HL-60/S4 (cell line): ENCODE data around the gene CIBAR2.
"Not testable (repeated sequence)": the region's sequence is repeated elsewhere in the genome, so short reads cannot be mapped to it uniquely, and the experiment has no call there.

ENCODE experiments used
- in situ Hi-C: fragments of 300-500 bp; cut with MboI; formaldehyde crosslinking; loops from 2 replicates; pipeline ENCODE4 v1.14.3; 2022; ENCODE audit warnings: low sequenced_read_pairs

CIBAR2 gene

DNA sequence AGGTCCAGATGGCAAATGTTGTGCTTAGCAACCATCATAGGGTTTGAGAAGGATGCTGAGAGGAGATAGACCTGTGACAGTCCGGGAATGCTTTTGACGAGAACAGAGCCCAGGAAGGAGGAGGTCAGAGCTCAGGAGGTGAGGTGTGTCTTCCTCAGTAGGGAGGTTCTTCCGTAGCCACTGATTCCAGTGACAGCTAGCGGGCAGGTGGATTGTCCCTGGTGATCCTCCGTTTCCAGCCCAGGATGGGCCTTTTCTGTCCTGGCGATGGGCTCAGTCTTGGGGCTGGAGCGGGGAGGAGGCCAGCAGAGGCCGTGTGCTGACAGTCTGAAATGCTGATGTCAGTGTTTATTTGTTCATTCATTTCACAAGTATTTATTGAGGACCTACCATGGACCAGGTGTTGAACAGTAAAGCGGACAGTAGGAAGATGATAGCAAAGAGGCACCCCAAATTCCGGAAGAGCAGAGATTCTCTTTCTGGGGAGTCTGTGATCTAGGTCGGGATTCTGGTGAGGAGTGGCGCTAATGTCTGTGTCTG is 45.9 kb downstream of the CIBAR2 start:
- in situ Hi-C loops = no loop called here

DNA sequence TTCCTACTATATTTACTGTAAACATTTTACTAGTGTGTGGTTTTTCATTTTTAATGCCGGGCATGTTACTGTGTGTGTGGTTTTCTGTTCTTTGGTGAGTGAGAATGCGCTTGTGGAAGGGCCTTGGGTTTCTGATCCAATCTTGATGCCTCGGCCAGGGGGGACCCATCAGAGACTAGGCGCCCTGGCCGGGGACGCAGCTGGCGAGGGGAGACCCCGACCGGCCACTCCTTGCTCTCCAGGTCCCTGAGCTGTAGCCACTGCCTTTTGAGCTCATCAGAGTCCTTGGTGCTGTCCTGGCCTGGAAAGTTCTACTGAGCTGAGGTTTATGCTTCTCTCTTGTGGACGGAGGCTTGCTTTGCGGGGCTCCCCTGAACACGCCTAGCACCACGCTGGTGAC is 47.2 kb downstream of the CIBAR2 start:
- in situ Hi-C loops = no loop called here

DNA sequence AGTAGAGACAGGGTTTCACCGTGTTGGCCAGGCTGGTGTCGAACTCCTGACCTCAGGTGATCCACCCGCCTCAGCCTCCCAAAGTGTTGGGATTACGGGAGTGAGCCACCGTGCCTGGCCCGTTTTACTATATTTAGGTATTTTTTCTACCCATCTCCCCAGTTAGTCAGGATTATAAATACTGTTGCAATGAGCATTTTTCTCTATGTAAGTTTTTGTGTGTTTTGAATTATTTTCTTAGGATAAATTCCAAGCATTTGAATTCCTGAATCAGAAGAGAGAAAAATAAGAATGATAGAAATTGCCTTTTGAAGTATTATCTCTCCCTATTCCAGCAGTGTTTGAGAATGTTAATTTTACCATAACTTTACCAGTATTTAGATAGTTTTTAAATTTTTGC is 48.1 kb downstream of the CIBAR2 start:
- in situ Hi-C loops = no loop called here

DNA sequence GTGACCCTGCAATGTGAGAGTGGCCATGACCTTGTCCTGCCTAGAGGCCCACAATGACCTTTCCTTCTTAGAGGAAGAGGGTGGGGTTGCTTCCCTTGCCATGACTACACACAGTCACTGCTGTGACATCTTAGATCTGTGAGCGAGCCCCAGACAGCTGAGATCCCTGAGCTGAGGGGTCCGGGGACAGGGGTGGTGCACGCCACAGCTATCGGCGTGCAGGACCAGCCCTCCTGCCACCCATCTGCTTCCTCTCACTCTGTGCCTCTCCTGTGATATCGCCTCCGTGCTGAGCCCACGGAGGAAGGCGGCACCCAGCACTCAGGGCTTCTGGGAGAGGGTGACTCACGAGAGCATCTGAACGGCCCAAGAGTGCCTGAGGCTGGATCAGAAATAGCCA is 49.4 kb downstream of the CIBAR2 start:
- in situ Hi-C loops = no loop called here

DNA sequence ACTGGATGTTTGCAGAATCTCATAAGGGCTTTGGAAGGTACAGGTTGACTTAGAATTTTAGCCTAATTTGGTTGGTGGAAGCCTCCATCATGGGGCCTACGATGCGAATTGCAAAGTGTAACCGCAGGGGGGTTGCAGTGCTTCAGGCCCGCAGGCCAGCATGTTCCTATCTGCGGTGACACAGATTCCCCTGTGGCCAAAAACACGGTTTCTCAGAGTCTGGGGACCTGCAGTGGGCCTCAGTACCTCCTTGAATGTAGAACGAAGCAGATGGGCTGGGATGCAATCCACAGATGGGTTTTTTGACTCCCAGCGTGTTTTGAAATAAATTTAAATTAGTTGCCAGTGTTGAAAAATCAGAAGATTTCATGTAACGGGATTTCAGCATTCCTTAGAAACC is 49.9 kb downstream of the CIBAR2 start:
- in situ Hi-C loops = no loop called here

DNA sequence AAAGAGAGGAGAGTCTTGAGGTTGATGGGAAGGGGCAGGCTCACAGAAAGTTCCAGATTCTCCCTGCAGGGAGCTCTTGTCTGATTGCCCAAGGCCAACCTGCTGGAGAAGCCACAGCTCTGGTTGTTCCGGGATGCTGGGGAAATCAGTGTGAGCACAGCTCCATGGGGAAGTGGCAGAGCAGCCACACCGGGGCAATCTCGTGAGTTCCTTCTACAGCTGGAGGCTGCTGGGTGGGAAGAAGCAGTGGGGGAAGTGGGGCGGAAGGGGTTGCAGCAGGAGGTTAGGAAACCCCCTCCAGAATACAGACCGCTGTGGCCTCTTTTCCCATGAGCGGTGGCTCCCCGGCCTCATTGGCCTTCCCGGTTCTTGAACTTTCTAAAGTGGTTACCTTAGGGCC is 50.7 kb downstream of the CIBAR2 start:
- in situ Hi-C loops = no loop called here

DNA sequence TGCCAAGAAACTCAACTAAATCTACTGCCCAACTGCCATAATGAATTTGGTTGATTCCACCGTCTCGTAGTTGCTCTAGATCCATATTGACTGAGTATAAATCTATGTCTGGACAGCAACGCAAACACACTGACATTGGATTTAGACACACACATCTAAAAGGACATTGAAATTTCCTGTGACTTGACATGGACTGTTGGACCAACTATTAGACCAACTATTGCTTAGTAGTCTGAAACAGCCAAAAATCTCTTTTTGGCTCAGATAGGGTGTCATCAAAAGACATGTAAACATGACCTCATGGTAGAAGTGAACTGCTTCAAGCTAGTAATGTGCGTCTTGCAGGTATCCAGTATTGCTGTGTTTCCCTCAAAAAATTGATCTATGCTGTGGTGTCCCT is 53.4 kb downstream of the CIBAR2 start:
- in situ Hi-C loops = no loop called here

DNA sequence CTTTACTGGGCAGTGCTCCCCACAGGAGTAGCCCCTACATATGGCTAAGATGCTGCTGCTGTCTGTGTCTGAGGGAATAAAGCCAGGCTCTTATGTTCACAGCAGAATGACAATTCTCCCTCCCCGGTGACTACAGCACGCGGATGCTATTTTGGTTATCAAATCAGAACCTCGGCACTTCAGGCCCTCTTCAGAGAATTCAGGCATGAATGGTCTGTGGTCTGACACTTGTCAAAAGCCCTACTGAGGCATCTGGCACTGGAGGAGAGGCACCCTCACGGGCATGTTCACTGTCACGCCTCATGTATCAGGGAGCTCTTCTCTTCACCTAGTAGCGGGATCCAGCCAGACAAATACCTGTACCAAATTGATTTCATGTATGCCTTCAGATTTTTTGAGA is 54.3 kb downstream of the CIBAR2 start:
- in situ Hi-C loops = no loop called here

DNA sequence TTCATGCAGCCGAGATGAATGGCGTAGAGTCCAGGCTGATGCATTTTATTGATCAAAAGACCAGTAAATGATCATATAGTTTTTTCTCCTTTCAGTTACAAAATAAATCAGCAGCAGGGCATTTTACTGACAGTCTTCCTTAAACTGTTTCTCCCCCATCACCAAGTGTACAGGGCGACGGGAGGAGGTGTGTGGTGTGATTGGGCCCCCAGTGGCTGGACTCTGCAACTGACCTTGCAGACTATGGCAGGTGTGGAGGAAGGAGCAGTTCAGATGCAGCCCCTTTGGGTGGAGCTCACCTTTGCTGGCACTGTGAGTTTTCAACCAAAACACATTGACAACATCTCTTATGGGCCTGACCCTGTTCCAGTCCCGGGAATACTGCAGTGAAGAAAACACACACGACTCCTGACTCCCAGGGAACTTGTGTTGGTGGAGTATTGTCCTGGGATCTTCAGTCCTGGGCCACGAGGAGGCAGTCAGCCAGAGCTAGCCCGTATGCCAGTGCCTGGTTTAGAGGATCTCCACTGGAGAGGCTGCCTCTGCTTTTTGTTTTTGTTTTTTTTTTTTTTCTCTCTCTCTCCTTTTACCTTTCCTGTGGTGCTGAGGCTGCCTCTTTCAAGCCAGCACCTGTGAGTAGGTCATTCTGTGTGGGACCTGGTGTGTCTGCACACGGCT is 54.9 kb downstream of the CIBAR2 start:
- in situ Hi-C loops = no loop called here

DNA sequence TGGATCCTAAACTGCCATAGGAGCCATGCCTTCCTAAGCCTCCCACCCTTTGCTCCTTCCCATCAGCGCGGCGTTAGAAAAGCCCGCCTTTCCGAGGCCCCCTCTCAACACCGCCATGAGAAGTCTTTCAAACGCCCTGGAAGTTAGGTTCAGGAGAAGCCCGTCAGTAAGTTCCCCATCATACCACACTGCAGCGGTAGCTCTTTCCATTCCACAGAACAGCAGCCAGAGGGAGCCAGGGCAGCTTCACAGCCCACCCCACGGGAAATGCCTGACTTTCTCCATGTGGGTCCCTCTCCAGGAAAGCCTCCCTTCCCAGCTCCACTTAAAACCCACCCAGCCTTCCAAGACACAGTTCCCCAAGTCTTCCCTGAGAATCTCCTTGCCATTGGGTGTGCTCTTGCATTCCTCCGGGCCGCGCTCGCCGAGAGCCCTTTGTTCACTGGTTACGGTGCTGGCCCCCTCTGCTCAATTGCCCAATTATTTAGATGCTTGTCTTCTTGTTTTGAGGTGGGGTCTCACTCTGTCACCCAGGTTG is 56.0 kb downstream of the CIBAR2 start:
- in situ Hi-C loops = no loop called here

DNA sequence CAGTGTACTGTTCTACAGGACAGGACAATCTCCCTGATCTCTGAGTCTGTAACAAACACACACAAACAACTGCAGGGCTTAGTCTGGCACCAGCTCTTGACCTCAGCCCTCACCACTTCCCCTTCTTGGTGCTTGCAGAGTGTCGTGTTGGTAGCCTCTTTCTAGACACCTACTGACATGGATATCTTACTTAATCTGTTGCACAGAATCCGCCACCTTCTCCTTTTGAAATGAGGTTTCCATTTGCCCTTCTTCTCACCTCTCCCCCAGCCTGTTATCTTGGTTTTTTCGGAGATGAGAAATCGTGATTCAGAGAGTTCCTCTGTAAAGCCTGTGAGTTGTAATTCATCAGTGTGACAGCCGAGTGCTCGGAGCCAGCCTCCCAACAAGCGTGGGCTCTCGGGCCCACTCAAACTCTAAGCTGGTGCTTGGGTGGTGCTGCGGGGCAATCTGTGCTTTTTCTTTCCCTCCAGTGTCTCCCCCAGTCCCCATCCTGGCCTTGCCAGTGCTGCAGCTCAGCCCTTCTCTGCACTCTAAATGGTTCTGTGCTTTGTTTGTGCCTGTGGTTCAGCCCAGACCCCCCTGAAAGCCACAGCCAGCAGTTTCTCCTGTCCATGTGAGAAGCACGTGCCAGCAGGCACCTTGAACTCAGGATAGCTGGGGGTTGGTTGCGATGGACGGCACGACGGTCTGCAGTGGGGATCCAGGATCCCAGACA is 56.6 kb downstream of the CIBAR2 start:
- in situ Hi-C loops = no loop called here

DNA sequence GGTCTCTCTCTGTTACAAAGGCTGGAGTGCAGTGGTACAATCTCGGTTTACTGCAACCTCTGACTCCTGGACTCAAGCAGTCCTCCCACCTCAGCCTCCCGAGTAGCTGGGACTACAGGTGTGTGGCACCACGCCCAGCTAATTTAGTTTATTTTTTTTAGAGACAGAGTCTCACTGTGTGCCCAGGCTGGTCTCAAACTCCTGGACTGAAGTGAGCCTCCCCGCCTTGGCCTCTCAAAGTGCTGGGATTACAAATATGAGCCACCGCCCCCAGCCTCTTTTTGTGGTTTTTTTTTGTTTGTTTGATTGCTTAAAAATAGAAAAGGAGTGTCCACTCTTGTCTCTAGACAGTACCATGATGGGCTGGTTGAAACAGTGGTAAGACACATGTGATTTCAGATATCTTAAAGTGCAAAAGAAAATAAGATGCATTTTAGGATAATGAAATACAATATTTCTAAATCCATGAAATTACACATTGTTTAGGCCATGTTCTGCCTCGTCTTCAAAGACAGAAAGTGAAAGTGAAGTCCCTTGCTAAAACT is 57.3 kb downstream of the CIBAR2 start:
- in situ Hi-C loops = no loop called here

DNA sequence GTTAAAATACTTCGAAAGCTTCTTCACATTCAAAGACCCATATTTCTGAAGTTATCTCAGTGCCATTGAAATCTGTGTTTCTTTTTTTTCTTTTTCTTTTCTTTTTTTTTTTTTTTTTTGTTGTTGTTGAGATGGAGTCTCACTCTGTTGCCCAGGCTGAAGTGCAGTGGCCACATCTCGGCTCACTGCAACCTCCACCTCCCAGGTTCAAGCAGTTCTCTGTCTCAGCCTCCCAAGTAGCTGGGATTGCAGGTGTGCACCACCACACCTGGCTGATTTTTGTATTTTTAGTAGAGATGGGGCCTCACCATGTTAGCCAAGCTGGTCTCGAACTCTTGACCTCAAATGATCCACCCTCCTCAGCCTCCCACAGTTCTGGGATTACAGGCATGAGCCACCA is 58.0 kb downstream of the CIBAR2 start:
- in situ Hi-C loops = not testable (repeated sequence)

DNA sequence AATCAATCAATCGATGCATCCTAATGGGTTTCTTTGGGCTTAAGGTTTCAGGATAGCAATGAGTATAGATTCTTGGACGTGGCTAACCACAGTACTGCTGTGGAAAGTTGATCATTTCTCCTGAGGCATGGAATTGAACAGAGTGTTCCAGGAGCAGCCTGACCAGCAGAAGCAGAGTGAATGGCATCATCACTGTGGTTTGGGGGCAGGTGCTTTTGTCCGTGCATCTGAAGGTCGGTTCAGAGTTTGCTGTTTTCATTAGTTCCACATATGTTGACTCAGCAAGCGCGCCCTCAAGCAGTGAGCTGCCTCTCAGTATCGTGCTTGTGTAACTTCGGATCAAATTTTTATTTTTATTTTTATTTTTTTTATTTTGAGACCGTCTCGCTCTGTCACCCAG is 59.7 kb downstream of the CIBAR2 start:
- in situ Hi-C loops = no loop called here

DNA sequence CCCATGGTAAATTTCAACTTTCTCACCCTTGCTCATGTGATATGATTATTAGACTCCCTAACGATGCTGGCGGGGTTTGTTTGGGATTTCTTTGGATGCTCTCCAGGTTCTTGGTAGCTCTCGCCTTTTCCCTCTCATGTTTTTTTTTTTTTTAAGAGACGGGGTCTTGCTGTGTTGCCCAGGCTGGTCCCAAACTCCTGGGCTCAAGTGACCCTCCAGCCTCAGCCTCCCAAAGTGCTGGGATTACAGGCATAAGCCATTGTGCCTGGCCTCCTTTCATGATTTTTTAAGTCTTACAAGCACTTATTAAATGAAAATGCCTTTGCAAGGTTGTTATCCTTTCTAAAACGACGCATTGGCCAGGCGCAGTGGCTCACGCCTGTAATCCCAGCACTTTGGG is 60.6 kb downstream of the CIBAR2 start:
- in situ Hi-C loops = no loop called here

DNA sequence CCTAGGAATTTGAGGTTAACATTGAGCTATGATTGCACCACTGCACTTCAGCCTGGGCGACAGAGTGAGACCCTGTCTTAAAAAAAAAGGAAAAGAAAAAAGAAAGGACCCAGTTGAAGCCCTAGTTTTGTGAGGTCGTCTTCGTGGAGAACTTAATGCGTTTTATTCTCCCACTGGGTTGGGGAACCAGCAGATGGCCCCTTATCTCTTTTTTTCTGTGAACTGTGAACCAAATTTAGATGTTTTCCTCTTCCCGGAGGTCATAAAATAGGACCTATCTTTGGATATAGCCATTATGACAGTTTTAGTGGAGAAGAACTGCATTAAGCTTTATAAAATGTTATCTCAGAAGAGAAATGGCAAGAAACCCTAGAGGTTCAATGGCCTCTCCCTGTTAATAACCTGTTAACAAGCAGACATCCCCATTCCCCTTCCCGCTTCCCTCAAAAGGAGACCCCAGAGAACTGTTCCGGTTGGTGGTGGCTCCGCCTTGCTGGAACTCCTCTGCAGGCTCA is 61.1 kb downstream of the CIBAR2 start:
- in situ Hi-C loops = no loop called here

DNA sequence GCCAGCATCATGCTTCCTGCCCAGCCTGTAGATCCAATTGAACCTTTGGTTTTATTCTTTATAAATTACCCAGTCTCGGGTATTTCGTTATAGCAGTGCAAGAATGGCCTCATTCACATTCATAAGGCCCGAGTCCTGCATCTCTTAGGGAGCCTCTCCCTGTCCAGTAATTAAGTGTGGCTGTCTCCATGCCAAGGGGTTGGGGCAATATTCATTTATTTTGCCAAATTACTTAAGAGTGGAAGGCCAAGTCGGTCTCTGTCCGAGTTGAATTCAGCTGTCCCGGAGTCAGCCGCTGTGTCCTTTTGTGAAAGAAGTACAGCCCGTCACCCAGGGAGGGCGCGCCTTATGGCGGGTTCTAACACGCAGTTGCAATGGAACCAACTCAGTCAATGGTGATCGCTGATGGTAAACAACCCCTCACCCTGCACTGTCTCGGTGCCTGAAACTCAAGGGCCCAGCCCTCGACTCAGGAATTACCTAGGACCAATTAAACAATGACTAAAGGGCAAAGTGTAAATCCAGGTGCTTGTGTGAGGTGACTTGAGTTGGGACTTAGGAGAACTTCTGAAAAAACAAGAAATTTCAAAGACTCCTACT is 62.5 kb downstream of the CIBAR2 start:
- in situ Hi-C loops = no loop called here

DNA sequence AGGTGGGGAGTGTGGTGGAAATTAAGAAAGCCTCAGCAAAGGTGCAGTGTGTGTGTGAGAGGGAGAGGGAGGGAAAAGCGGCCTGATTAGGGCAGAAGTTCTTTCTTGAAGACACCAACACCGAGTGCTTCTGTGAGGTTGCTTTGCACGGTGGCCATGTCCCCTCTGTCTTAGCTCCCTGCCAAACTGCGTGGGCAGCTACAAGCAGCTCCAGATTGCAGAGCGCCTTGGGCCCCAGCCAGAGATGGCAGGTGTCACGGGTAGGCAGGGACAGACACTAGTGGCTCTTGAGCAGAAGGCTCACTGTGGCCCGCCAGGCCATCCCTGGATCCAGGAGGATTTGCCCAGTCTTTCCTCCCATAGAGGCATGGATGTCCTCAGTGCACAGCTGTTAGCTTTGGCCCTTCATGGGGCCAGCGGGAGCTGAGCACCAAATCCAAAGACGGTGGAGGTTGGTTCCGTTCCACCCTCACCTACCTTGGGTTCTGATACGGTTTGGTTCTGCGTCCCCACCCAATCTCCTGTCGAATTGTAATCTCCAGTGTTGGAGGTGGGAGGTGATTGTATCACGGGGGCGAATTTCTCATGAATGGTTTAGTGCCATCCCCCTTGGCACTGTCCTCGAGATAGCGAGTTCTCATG is 63.2 kb downstream of the CIBAR2 start:
- in situ Hi-C loops = no loop called here
